VCaP (cell line): ENCODE measurements around the gene AKAP6.

Source experiments
- H3K27ac ChIP-seq: fragments of 450-650 bp; 2 replicates; pipeline ENCODE4 v1.5.1; 2017
- TF ChIP-seq, protein P1 (sequence below): fragments of 450-650 bp; conservative IDR thresholded peaks from 2 replicates; pipeline ENCODE4 v1.5.1; 2017; ENCODE audit warnings: mild to moderate bottlenecking, moderate library complexity

AKAP6 gene

DNA sequence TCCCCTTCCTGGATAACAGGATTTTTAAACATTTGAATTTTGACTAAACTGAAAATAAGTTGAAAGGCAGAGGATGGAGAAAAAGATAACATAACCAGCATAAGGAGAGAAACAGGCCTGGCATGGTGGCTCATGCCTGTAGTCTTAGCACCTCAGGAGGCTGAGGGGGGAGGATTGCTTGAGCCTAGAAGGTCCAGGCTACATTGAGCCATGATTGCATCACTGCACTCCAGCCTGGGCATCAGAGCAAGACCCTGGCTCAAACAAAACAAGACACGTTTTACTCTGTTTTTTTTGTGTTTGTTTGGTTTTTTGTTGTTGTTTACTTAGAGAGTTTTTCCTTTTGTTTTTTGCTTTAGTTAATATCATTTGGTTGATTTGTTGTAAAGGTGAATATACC lies 8.7 kb downstream of the AKAP6 start:
- TF ChIP-seq, protein P1, sequence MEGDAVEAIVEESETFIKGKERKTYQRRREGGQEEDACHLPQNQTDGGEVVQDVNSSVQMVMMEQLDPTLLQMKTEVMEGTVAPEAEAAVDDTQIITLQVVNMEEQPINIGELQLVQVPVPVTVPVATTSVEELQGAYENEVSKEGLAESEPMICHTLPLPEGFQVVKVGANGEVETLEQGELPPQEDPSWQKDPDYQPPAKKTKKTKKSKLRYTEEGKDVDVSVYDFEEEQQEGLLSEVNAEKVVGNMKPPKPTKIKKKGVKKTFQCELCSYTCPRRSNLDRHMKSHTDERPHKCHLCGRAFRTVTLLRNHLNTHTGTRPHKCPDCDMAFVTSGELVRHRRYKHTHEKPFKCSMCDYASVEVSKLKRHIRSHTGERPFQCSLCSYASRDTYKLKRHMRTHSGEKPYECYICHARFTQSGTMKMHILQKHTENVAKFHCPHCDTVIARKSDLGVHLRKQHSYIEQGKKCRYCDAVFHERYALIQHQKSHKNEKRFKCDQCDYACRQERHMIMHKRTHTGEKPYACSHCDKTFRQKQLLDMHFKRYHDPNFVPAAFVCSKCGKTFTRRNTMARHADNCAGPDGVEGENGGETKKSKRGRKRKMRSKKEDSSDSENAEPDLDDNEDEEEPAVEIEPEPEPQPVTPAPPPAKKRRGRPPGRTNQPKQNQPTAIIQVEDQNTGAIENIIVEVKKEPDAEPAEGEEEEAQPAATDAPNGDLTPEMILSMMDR = no peak
- H3K27ac ChIP-seq = no peak overlapping the region

DNA sequence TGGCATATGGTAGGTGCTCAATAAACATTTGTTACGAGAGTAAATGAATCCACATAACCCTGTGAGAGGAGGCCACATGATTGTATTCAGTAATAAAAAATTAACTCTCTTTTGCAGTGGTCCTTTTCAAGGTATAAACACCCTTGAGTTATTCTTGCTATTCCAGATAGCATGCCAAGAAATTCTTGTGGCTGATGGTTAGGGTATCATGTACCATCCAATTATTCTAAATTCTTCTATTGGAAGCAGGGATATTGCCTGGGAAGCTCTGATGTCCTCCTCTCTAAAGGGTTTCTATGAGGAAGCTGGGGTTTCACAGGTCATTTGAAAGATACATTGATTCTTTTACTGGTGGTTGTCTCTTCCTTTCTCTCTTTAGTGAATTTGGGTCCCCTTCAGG lies 10.1 kb downstream of the AKAP6 start:
- TF ChIP-seq, protein P1 = no peak
- no peak overlapping the region for H3K27ac ChIP-seq

GRCh38 chr14:32341947-32342846 lies 13.1 kb downstream of the AKAP6 start:
- H3K27ac ChIP-seq = no peak overlapping the region

GRCh38 chr14:32342847-32343194 lies 13.7 kb downstream of the AKAP6 start:
- TF ChIP-seq, protein P1 = no peak

More at GRCh38 chr14:32341947-32342846, 13.1 kb downstream of the AKAP6 start:
- TF ChIP-seq, protein P1 = no peak

DNA sequence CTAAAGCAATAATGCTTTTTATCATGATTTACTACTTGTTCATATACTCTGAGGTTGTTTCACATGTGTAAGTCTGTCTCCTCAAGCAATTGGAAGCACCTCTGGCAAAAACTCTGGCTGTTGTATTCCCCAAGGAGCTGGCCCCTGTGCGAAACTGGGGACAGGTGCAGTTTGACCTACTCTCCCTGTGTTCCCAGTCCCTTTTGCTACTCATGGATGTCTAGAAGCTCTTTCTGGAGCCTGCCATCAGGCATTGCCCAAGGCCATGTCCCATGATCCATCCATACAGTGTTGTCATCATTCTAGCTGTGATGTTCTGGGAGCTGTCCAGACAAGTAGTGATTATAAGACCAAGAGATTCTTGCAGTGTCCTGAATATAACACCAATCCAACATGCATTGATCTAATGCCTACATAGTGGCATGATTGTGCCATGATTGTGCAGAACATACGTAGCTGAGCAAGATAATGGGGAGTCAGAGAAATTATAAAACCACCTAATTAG lies 14.9 kb downstream of the AKAP6 start:
- TF ChIP-seq, protein P1 = no peak
- no peak overlapping the region for H3K27ac ChIP-seq

More at GRCh38 chr14:32342847-32343194, 13.7 kb downstream of the AKAP6 start:
- H3K27ac ChIP-seq = no peak overlapping the region

DNA sequence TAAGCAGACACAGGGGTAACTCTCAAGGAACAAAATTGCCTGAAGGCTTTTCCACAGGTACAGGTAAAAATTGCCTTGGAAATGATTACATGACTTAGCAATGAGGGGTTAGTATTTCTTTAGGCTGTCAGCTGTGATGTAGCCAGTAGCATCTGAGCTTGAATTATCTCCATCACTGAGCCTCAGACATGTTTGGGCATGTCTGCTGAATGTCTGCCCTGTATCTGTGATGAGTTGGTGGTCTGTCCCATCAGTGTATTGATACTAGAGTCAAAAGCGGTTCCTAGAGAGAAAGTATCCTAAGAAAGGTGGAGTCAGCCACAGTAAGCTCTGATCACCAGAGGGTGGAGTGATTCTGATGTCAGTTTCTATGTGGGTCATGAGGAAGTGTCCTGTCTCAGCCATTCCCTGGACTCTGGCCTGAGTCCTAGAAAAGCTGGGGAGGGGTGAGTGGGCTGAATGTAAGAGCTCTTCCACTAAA lies 16.3 kb downstream of the AKAP6 start:
- TF ChIP-seq, protein P1 = no peak
- no peak overlapping the region for H3K27ac ChIP-seq

GRCh38 chr14:32349322-32349721 lies 20.2 kb downstream of the AKAP6 start:
- TF ChIP-seq, protein P1 = no peak
- no peak overlapping the region for H3K27ac ChIP-seq
